ENCODE results near the gene LRRFIP1. TPM values are rescaled to one million over a fixed set of nuclear protein-coding genes. Genes with fewer than 3 reads are reported as not detected.
A peak's percentile ranks its signal among the peaks of the same experiment; 100 is the strongest.

Gene LRRFIP1
- total and polyA plus RNA-seq, 2 donors (not counting 3 experiments of a cell fraction or from before 2014, with no cell fraction given) = 39.2 to 179 TPM

GRCh38 chr2:237599465-237600110 is 27.8 kb upstream of the LRRFIP1 start:
- no peaks in the 10 kb centered on the region for H4K20me1 ChIP-seq (replicated peaks; ENCODE audit: control insufficient read depth, extremely low read depth, insufficient read depth, low read length)
- H3K79me2 ChIP-seq (ENCODE audit: control insufficient read depth, insufficient read depth, low read length) = no peaks in the 10 kb centered on the region
- ChIA-PET POLR2A (no interaction called here), CTCF (interaction anchor here (0.7 to 6.7 kb wide), 10 partner anchors 9 to 145 kb away, joined by 3 to 61 read pairs (median 4); partner anchors contain the start of gene RAB17)
- no peaks in the 10 kb centered on the region for H3K9me1 ChIP-seq (replicated peaks; ENCODE audit: control insufficient read depth, extremely low read depth, insufficient read depth, low read length)
- H3K4me2 ChIP-seq (ENCODE audit: insufficient read depth, low read length) = peak overlapping the region; percentile 29
- no peaks in the 10 kb centered on the region for H3K9me3 ChIP-seq (replicated peaks; ENCODE audit: control insufficient read depth, insufficient read depth, low read length)
- TF ChIP-seq GATA2 (IDR thresholded peaks at IDR 0.05; ENCODE audit: insufficient read depth, insufficient read length, low read depth, low read length) (no peak), FOS (IDR thresholded peaks at IDR 0.05; ENCODE audit: borderline replicate concordance, insufficient read depth, low read length) (no peak), MAX (IDR thresholded peaks at IDR 0.05; ENCODE audit: insufficient read depth, insufficient read length) (no peak), POLR2AphosphoS5 (IDR thresholded peaks at IDR 0.05; ENCODE audit: insufficient read depth, low read depth, low read length) (no peak), POLR2A (IDR thresholded peaks at IDR 0.05; ENCODE audit: low read depth, low read length) (no peak), CTCF (IDR thresholded peaks at IDR 0.05; ENCODE audit: extremely low read depth in 1 of 2, insufficient read depth in 1 of 2, low read depth in 1 of 2, low read length in 2 of 2) (no peak), EZH2 (IDR thresholded peaks at IDR 0.05; ENCODE audit: borderline replicate concordance, low read depth, low read length, severe bottlenecking) (no peak), JUN (IDR thresholded peaks at IDR 0.05; ENCODE audit: borderline replicate concordance, insufficient read depth, insufficient read length, low read depth) (no peak), MYC (IDR thresholded peaks at IDR 0.05; ENCODE audit: low read depth, low read length) (no peak)
- no peak overlapping the region for H2AFZ ChIP-seq (ENCODE audit: low read depth, low read length)
- BruUV-seq (replicated peaks) = no TSS peak
- DNase-seq (ENCODE audit: low read depth, low spot score) (no peak), FAIRE-seq (no peak)
- no peak overlapping the region for H3K4me3 ChIP-seq (replicated peaks in 1 of 3; ENCODE audit: insufficient read depth in 1 of 3, low read depth in 1 of 3, low read length in 3 of 3)
- no peaks in the 10 kb centered on the region for H3K36me3 ChIP-seq (ENCODE audit: control insufficient read depth in 2 of 2, extremely low read depth in 1 of 2, insufficient read depth in 2 of 2, low read length in 2 of 2)
- peaks cover 25% of the 10 kb centered on the region for H3K4me1 ChIP-seq (ENCODE audit: control insufficient read depth, extremely low read depth, insufficient read depth, low read length)
- no peak overlapping the region for H3K27ac ChIP-seq (ENCODE audit: insufficient read depth, low read depth, low read length)
- intact Hi-C loops (cut with micrococcal nuclease) = no loop called here
- no peak overlapping the region for H3K9ac ChIP-seq (replicated peaks; ENCODE audit: extremely low read depth, insufficient read depth, low read length)
- dilution Hi-C loops (cut with MboI; ENCODE audit: extremely low pct_ligation_motif_present, low sequenced_read_pairs) = no loop called here
- H3K27me3 ChIP-seq (ENCODE audit: control insufficient read depth in 2 of 2, insufficient read depth in 2 of 2, low read length in 2 of 2) = no peaks in the 10 kb centered on the region

Measured in endothelial cell of umbilical vein (primary cell).